Fibroblast of lung (primary cell): ENCODE measurements around the gene KRTCAP2. TPM values are rescaled to one million over a fixed set of nuclear protein-coding genes. Genes with fewer than 3 reads are reported as not detected.

Experiments
- DNase-seq, 2 donors: peaks; one replicate each; pipeline versions ENCODE4 v3.0.0 to v3.0.0-alpha.2; 2010; ENCODE audit warnings: low read depth in 2 of 2
- H2AFZ ChIP-seq: 2 replicates; pipeline ENCODE4 v1.5.1; 2012; ENCODE audit warnings: low read length, control low read depth, inconsistent platforms
- H3K27ac ChIP-seq: 2 replicates; pipeline ENCODE4 v1.5.1; 2011; ENCODE audit warnings: low read length, control low read depth; ENCODE audit not compliant: insufficient read depth
- H3K27me3 ChIP-seq: 2 replicates; pipeline ENCODE4 v1.5.1; 2011; ENCODE audit warnings: mild to moderate bottlenecking, low read length; ENCODE audit not compliant: control insufficient read depth, insufficient read depth
- H3K36me3 ChIP-seq: 2 replicates; pipeline ENCODE4 v1.5.1; 2011; ENCODE audit warnings: low read length; ENCODE audit not compliant: control insufficient read depth, insufficient read depth
- H3K4me1 ChIP-seq: 2 replicates; pipeline ENCODE4 v1.5.1; 2011; ENCODE audit warnings: low read length; ENCODE audit not compliant: control insufficient read depth, insufficient read depth; ENCODE audit errors: extremely low read depth
- H3K4me2 ChIP-seq: 2 replicates; pipeline ENCODE4 v1.5.1; 2011; ENCODE audit warnings: low read length, control low read depth; ENCODE audit not compliant: insufficient read depth; ENCODE audit errors: extremely low read depth
- H3K4me3 ChIP-seq, 4 experiments: fragments of 200-600 bp in 1 of 4; sonication (generic) in 1 of 4; replicated peaks in 1 of 4; 2 replicates each; pipeline ENCODE4 v1.5.1; 2011 to 2016; ENCODE audit warnings: low read length in 4 of 4, low read depth in 3 of 4, mild to moderate bottlenecking in 3 of 4, control low read depth in 2 of 4, inconsistent platforms in 1 of 4, mixed read lengths in 1 of 4; ENCODE audit not compliant: insufficient read depth in 1 of 4; ENCODE audit errors: control extremely low read depth in 1 of 4
- H3K79me2 ChIP-seq: 2 replicates; pipeline ENCODE4 v1.5.1; 2012; ENCODE audit warnings: mild to moderate bottlenecking, low read length, inconsistent platforms; ENCODE audit not compliant: control insufficient read depth, insufficient read depth
- H3K9ac ChIP-seq: 2 replicates; pipeline ENCODE4 v1.5.1; 2011; ENCODE audit warnings: mild to moderate bottlenecking, low read length, control low read depth; ENCODE audit not compliant: insufficient read depth
- H3K9me3 ChIP-seq: 2 replicates; pipeline ENCODE4 v1.5.1; 2012; ENCODE audit warnings: low read depth, low read length; ENCODE audit not compliant: control insufficient read depth, insufficient read depth
- H4K20me1 ChIP-seq: 2 replicates; pipeline ENCODE4 v1.5.1; 2011; ENCODE audit warnings: low read length; ENCODE audit not compliant: control insufficient read depth, insufficient read depth; ENCODE audit errors: extremely low read depth
- EZH2 ChIP-seq: IDR thresholded peaks from 2 replicates; pipeline ENCODE4 v1.5.1; 2012; ENCODE audit warnings: low read length, control low read depth, mild to moderate bottlenecking; ENCODE audit errors: missing control alignments
- polyA plus RNA-seq, 2 donors: library from polyadenylated mRNA; depleted of rRNA in 1 of 2; stranded (reverse) in 1 of 2; unstranded in 1 of 2; fragments of >200 nt; gene quantifications; 2 replicates each; pipeline ENCODE4 v1.2.1, GENCODE V29; 2011 to 2012; ENCODE audit warnings: missing spikeins in 1 of 2
- total RNA-seq: library from RNA; depleted of rRNA; stranded (reverse); fragments of >200 nt; gene quantifications from 2 replicates; pipeline ENCODE4 v1.2.1, GENCODE V29; 2014
- TF ChIP-seq, protein P1 (sequence below), 2 donors: IDR thresholded peaks in 1 of 2; conservative IDR thresholded peaks in 1 of 2; 1 replicate in 1 of 2; 2 replicates in 1 of 2; pipeline ENCODE4 v1.5.1; 2011 to 2012; ENCODE audit warnings: low read length in 2 of 2, control low read depth in 1 of 2, inconsistent platforms in 1 of 2, low read depth in 1 of 2, mild to moderate bottlenecking in 1 of 2

KRTCAP2 gene
- total and polyA plus RNA-seq, 2 donors (not counting 1 experiment from before 2014, with no cell fraction given) = 123 to 125 TPM

DNA sequence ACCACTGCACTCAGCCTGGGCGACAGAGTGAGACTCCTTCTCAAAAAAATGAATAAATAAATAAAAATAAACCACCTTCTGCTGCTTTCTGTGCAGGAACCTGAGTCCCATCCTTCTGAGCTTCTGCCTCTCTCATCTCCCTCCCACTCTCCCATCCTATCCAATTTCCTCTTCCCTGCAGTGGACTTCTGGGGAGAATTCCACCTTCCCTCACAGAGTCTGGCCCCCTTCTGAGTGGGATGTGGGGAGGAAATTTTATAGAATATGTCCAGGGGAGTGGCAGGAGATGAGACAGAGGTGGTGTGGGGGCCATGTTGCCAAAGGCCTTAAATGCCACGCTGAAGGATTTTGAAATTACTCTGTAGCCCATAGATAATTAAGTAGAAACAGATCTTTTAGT is 50.8 kb downstream of the KRTCAP2 start:
- H3K4me3 ChIP-seq = no peak overlapping the region
- H3K9me3 ChIP-seq = no peaks in the 10 kb centered on the region
- TF ChIP-seq, protein P1, sequence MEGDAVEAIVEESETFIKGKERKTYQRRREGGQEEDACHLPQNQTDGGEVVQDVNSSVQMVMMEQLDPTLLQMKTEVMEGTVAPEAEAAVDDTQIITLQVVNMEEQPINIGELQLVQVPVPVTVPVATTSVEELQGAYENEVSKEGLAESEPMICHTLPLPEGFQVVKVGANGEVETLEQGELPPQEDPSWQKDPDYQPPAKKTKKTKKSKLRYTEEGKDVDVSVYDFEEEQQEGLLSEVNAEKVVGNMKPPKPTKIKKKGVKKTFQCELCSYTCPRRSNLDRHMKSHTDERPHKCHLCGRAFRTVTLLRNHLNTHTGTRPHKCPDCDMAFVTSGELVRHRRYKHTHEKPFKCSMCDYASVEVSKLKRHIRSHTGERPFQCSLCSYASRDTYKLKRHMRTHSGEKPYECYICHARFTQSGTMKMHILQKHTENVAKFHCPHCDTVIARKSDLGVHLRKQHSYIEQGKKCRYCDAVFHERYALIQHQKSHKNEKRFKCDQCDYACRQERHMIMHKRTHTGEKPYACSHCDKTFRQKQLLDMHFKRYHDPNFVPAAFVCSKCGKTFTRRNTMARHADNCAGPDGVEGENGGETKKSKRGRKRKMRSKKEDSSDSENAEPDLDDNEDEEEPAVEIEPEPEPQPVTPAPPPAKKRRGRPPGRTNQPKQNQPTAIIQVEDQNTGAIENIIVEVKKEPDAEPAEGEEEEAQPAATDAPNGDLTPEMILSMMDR (conservative IDR thresholded peaks at IDR 0.05 in 1 of 2, IDR thresholded peaks at IDR 0.05 in 1 of 2; ENCODE audit: low read depth in 1 of 2, low read length in 2 of 2) = no peak
- no peaks in the 10 kb centered on the region for H3K36me3 ChIP-seq
- no peak overlapping the region for H3K9ac ChIP-seq
- no peak overlapping the region for H3K4me2 ChIP-seq
- no peak overlapping the region for H3K27ac ChIP-seq
- peaks cover 38% of the 10 kb centered on the region for H3K27me3 ChIP-seq
- no peaks in the 10 kb centered on the region for H4K20me1 ChIP-seq
- no peaks in the 10 kb centered on the region for H3K79me2 ChIP-seq
- peaks cover under 1% of the 10 kb centered on the region for H3K4me1 ChIP-seq
- no peak for DNase-seq
- H2AFZ ChIP-seq = no peak overlapping the region

DNA sequence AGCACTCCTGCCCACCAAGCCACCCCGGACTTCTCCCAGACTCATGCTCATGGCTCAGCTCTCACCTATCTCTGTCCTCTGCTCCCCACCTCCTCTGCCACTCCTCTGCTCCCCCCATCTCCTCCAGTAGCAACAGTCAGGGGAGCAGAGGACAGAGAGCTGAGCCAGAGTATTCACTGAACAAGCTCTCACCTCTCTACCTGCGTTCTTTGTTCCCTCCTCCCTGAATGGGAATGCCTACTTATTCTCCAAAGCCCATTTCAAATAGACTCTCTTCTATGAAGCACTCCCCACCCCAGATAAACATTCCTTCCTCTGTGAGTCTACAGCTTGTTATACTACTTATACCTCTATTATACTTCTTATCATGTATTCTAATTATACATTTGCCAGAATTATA is 51.9 kb downstream of the KRTCAP2 start:
- Histone ChIP-seq H4K20me1 (no peaks in the 10 kb centered on the region), H3K79me2 (no peaks in the 10 kb centered on the region), H3K4me2 (no peak overlapping the region), H3K9ac (no peak overlapping the region), H3K27me3 (peaks cover 29% of the 10 kb centered on the region), H3K4me3 (no peak overlapping the region), H3K4me1 (no peaks in the 10 kb centered on the region), H2AFZ (no peak overlapping the region), H3K27ac (no peak overlapping the region), H3K36me3 (no peaks in the 10 kb centered on the region), H3K9me3 (no peaks in the 10 kb centered on the region)
- TF ChIP-seq, protein P1 (conservative IDR thresholded peaks at IDR 0.05 in 1 of 2, IDR thresholded peaks at IDR 0.05 in 1 of 2; ENCODE audit: low read depth in 1 of 2, low read length in 2 of 2) = no peak
- TF ChIP-seq EZH2 = no peak
- DNase-seq = no peak

DNA sequence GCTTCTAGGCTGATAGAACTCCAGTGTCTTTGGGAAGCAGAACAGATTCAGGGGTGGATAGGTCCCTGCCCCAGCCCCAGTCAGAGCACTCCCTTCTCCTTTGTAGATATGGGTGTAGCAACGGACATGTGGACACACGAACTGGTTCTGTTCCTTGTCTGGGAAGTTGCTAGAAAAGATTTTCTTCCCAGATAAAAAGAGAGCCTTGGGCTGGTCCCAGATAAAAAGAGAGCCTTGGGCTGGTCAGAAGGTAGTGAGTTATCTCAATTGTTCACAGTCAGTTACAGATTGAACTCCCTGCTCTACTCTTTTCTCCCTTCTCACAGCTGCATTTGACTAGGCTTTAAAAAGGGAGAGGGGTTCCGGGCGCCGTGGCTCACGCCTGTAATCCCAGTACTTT is 52.9 kb downstream of the KRTCAP2 start:
- DNase-seq = no peak
- no peak overlapping the region for H2AFZ ChIP-seq
- H3K79me2 ChIP-seq = no peaks in the 10 kb centered on the region
- H3K27me3 ChIP-seq = peaks cover 22% of the 10 kb centered on the region
- H3K4me1 ChIP-seq = no peaks in the 10 kb centered on the region
- H4K20me1 ChIP-seq = no peaks in the 10 kb centered on the region
- H3K9ac ChIP-seq = no peak overlapping the region
- no peak overlapping the region for H3K27ac ChIP-seq
- H3K9me3 ChIP-seq = no peaks in the 10 kb centered on the region
- H3K4me2 ChIP-seq = no peak overlapping the region
- no peak for TF ChIP-seq EZH2
- TF ChIP-seq, protein P1 (conservative IDR thresholded peaks at IDR 0.05 in 1 of 2, IDR thresholded peaks at IDR 0.05 in 1 of 2; ENCODE audit: low read depth in 1 of 2, low read length in 2 of 2) = no peak
- no peaks in the 10 kb centered on the region for H3K36me3 ChIP-seq
- no peak overlapping the region for H3K4me3 ChIP-seq

Other genes starting within 250 kb of the KRTCAP2 start
- 8.5 and 10.1 TPM in 2 replicates for gene PMVK, start 236.6 kb downstream of the KRTCAP2 start, total RNA-seq
- 25.1 and 33.5 TPM in 2 replicates for gene PMVK, start 236.6 kb downstream of the KRTCAP2 start, polyA plus RNA-seq
- gene PBXIP1, start 217.2 kb downstream of the KRTCAP2 start, total RNA-seq = 106 and 113 TPM in 2 replicates
- 21.1 and 32.8 TPM in 2 replicates for gene PBXIP1, start 217.2 kb downstream of the KRTCAP2 start, polyA plus RNA-seq
- gene PYGO2, start 211.5 kb downstream of the KRTCAP2 start, total RNA-seq = 19.3 and 28.1 TPM in 2 replicates
- 15.3 and 17.4 TPM in 2 replicates for gene PYGO2, start 211.5 kb downstream of the KRTCAP2 start, polyA plus RNA-seq
- gene SHC1, start 202.6 kb downstream of the KRTCAP2 start, total RNA-seq = 220 and 245 TPM in 2 replicates
- 277 and 289 TPM in 2 replicates for gene SHC1, start 202.6 kb downstream of the KRTCAP2 start, polyA plus RNA-seq
- 23.9 and 40.3 TPM in 2 replicates for gene CKS1B, start 198.6 kb downstream of the KRTCAP2 start, total RNA-seq
- gene CKS1B, start 198.6 kb downstream of the KRTCAP2 start, polyA plus RNA-seq = 55.4 and 176 TPM in 2 replicates
- gene FLAD1, start 190.0 kb downstream of the KRTCAP2 start, total RNA-seq = 20.5 and 24.9 TPM in 2 replicates
- gene FLAD1, start 190.0 kb downstream of the KRTCAP2 start, polyA plus RNA-seq = 11.8 and 20.1 TPM in 2 replicates
- 0.26 TPM in 1 of 2 replicates, not detected in the other for gene LENEP, start 179.7 kb downstream of the KRTCAP2 start, total RNA-seq
- gene LENEP, start 179.7 kb downstream of the KRTCAP2 start, polyA plus RNA-seq = not detected in 2 replicates
- 12.3 and 19.3 TPM in 2 replicates for gene ZBTB7B, start 170.5 kb downstream of the KRTCAP2 start, total RNA-seq
- 6.2 and 7.0 TPM in 2 replicates for gene ZBTB7B, start 170.5 kb downstream of the KRTCAP2 start, polyA plus RNA-seq
- gene DCST2, start 139.5 kb downstream of the KRTCAP2 start, total RNA-seq = under 0.01 and 0.17 TPM in 2 replicates
- gene DCST2, start 139.5 kb downstream of the KRTCAP2 start, polyA plus RNA-seq = 0.06 and 0.10 TPM in 2 replicates
- not detected in 2 replicates for gene DCST1, start 139.5 kb downstream of the KRTCAP2 start, total RNA-seq
- gene DCST1, start 139.5 kb downstream of the KRTCAP2 start, polyA plus RNA-seq = not detected in 2 replicates
- 49.1 and 58.5 TPM in 2 replicates for gene ADAM15, start 122.0 kb downstream of the KRTCAP2 start, total RNA-seq
- gene ADAM15, start 122.0 kb downstream of the KRTCAP2 start, polyA plus RNA-seq = 19.5 and 28.9 TPM in 2 replicates
- 2.8 and 3.8 TPM in 2 replicates for gene EFNA4, start 109.6 kb downstream of the KRTCAP2 start, total RNA-seq
- gene EFNA4, start 109.6 kb downstream of the KRTCAP2 start, polyA plus RNA-seq = 2.6 and 4.3 TPM in 2 replicates
- gene EFNA3, start 94.5 kb downstream of the KRTCAP2 start, total RNA-seq = 0.33 and 0.51 TPM in 2 replicates
- gene EFNA3, start 94.5 kb downstream of the KRTCAP2 start, polyA plus RNA-seq = 0.16 and 0.30 TPM in 2 replicates
- 0.26 TPM in 1 of 2 replicates, not detected in the other for gene EFNA1, start 45.4 kb downstream of the KRTCAP2 start, total RNA-seq
- 0.06 and 0.07 TPM in 2 replicates for gene EFNA1, start 45.4 kb downstream of the KRTCAP2 start, polyA plus RNA-seq
- 35.4 and 61.1 TPM in 2 replicates for gene SLC50A1, start 37.5 kb downstream of the KRTCAP2 start, total RNA-seq
- 29.4 and 36.0 TPM in 2 replicates for gene SLC50A1, start 37.5 kb downstream of the KRTCAP2 start, polyA plus RNA-seq
- 27.7 and 40.5 TPM in 2 replicates for gene DPM3, start 32.8 kb downstream of the KRTCAP2 start, total RNA-seq
- 31.9 and 35.4 TPM in 2 replicates for gene DPM3, start 32.8 kb downstream of the KRTCAP2 start, polyA plus RNA-seq
- gene TRIM46, start 545 bp upstream of the KRTCAP2 start, total RNA-seq = 3.1 and 4.0 TPM in 2 replicates
- gene TRIM46, start 545 bp upstream of the KRTCAP2 start, polyA plus RNA-seq = 1.9 and 2.2 TPM in 2 replicates
- gene THBS3, start 34.6 kb upstream of the KRTCAP2 start, total RNA-seq = 36.8 and 38.3 TPM in 2 replicates
- gene THBS3, start 34.6 kb upstream of the KRTCAP2 start, polyA plus RNA-seq = 30.0 and 39.6 TPM in 2 replicates
- 36.7 and 46.6 TPM in 2 replicates for gene MTX1, start 35.4 kb upstream of the KRTCAP2 start, total RNA-seq
- gene MTX1, start 35.4 kb upstream of the KRTCAP2 start, polyA plus RNA-seq = 42.2 and 52.4 TPM in 2 replicates
- gene ENTREP3, start 82.2 kb upstream of the KRTCAP2 start, total RNA-seq = 5.4 and 12.9 TPM in 2 replicates
- 8.5 and 14.3 TPM in 2 replicates for gene ENTREP3, start 82.2 kb upstream of the KRTCAP2 start, polyA plus RNA-seq
- gene SCAMP3, start 89.1 kb upstream of the KRTCAP2 start, total RNA-seq = 25.2 and 33.2 TPM in 2 replicates
- gene SCAMP3, start 89.1 kb upstream of the KRTCAP2 start, polyA plus RNA-seq = 106 and 151 TPM in 2 replicates
- gene CLK2, start 100.2 kb upstream of the KRTCAP2 start, total RNA-seq = 21.3 and 26.8 TPM in 2 replicates
- 34.0 and 40.9 TPM in 2 replicates for gene CLK2, start 100.2 kb upstream of the KRTCAP2 start, polyA plus RNA-seq
- gene HCN3, start 104.2 kb upstream of the KRTCAP2 start, total RNA-seq = 0.99 and 1.0 TPM in 2 replicates
- gene HCN3, start 104.2 kb upstream of the KRTCAP2 start, polyA plus RNA-seq = 0.79 and 0.86 TPM in 2 replicates
- gene PKLR, start 128.1 kb upstream of the KRTCAP2 start, total RNA-seq = not detected in 2 replicates
- not detected in 2 replicates for gene PKLR, start 128.1 kb upstream of the KRTCAP2 start, polyA plus RNA-seq
- gene FDPS, start 135.6 kb upstream of the KRTCAP2 start, total RNA-seq = 279 and 840 TPM in 2 replicates
- 399 TPM in 2 replicates for gene FDPS, start 135.6 kb upstream of the KRTCAP2 start, polyA plus RNA-seq
- gene RUSC1, start 147.6 kb upstream of the KRTCAP2 start, total RNA-seq = 9.8 and 12.6 TPM in 2 replicates
- gene RUSC1, start 147.6 kb upstream of the KRTCAP2 start, polyA plus RNA-seq = 16.4 and 22.8 TPM in 2 replicates